Body of pancreas (tissue), 4 donors: Measurements from ENCODE around the gene TBL1XR1. TPM values are rescaled to one million over a fixed set of nuclear protein-coding genes. Genes with fewer than 3 reads are reported as not detected.

Source experiments
- ATAC-seq: fragments of 150-250 bp; one replicate; pipeline ENCODE4 v1.9.1; 2016
- DNase-seq, 4 donors: peaks; one replicate each; pipeline ENCODE4 v3.0.0-alpha.2; 2019
- H3K27ac ChIP-seq, 4 donors: fragments of 200-600 bp; sonication (generic); 1 replicate in 3 of 4; 2 replicates in 1 of 4; pipeline versions ENCODE4 v1.5.1 to v1.6.1; 2016 to 2019; ENCODE audit warnings: mild to moderate bottlenecking in 1 of 4, mixed read lengths in 1 of 4, moderate library complexity in 1 of 4
- H3K27me3 ChIP-seq, 2 donors: fragments of 200-600 bp; sonication (generic); one replicate each; pipeline ENCODE4 v1.6.0; 2016; ENCODE audit warnings: mild to moderate bottlenecking in 1 of 2
- H3K36me3 ChIP-seq, 2 donors: fragments of 200-600 bp; sonication (generic); replicated peaks in 1 of 2; 2 replicates each; pipeline ENCODE4 v1.5.1; 2016; ENCODE audit warnings: low read depth in 2 of 2; ENCODE audit not compliant: insufficient read depth in 1 of 2
- H3K4me1 ChIP-seq: fragments of 200-600 bp; sonication (generic); one replicate; pipeline ENCODE4 v1.6.0; 2016
- H3K4me3 ChIP-seq, 2 donors: fragments of 200-600 bp; sonication (generic); 1 replicate in 1 of 2; 2 replicates in 1 of 2; pipeline ENCODE4 v1.5.1; 2016 to 2019
- H3K9me3 ChIP-seq, 3 donors: fragments of 200-600 bp; sonication (generic); 1 replicate in 2 of 3; 2 replicates in 1 of 3; pipeline ENCODE4 v1.5.1; 2016
- POLR2A ChIP-seq, 3 donors: fragments of 450-650 bp; IDR thresholded peaks; one replicate each; pipeline ENCODE4 v1.6.1; 2016; ENCODE audit warnings: antibody characterized with exemption in 3 of 3, mild to moderate bottlenecking in 2 of 3
- WGBS, 2 donors: methylation state at CpG; one replicate each; pipeline ENCODE4 v1.1.5; 2017; 5-methylcytosine and 5-hydroxymethylcytosine counted together
- intact Hi-C: fragments of 100-400 bp; cut with DNase I; formaldehyde crosslinking; loops from one replicate; pipeline ENCODE4 v1.15.1; 2023
- total RNA-seq, 2 donors: library from RNA; depleted of rRNA; stranded (reverse); fragments of >200 nt; gene quantifications; one replicate each; pipeline ENCODE4 v1.1.0, GENCODE V29; 2016
- TF ChIP-seq, protein P1 (sequence below), 7 experiments: fragments of 450-650 bp in 4 of 7; fragments of 200-600 bp in 3 of 7; sonication (generic) in 3 of 7; IDR thresholded peaks; one replicate each; pipeline ENCODE4 v1.5.1; 2016 to 2019; ENCODE audit warnings: antibody characterized with exemption in 7 of 7

TBL1XR1 gene
- total RNA-seq, 2 donors from 2014 or later = 34.3 to 57.9 TPM

- ATAC-seq (no peak), DNase-seq (no peak)
- Histone ChIP-seq H3K4me3 (no peak overlapping the region), H3K4me1 (no peaks in the 10 kb centered on the region), H3K36me3 (no peaks in the 10 kb centered on the region), H3K27me3 (no peaks in the 10 kb centered on the region), H3K9me3 (no peaks in the 10 kb centered on the region), H3K27ac (no peak overlapping the region)
- WGBS, 2 donors = 38 to 56% methylated on average over 1 of the region's 1 CpG
- intact Hi-C loops = no loop called here
- TF ChIP-seq, protein P1, sequence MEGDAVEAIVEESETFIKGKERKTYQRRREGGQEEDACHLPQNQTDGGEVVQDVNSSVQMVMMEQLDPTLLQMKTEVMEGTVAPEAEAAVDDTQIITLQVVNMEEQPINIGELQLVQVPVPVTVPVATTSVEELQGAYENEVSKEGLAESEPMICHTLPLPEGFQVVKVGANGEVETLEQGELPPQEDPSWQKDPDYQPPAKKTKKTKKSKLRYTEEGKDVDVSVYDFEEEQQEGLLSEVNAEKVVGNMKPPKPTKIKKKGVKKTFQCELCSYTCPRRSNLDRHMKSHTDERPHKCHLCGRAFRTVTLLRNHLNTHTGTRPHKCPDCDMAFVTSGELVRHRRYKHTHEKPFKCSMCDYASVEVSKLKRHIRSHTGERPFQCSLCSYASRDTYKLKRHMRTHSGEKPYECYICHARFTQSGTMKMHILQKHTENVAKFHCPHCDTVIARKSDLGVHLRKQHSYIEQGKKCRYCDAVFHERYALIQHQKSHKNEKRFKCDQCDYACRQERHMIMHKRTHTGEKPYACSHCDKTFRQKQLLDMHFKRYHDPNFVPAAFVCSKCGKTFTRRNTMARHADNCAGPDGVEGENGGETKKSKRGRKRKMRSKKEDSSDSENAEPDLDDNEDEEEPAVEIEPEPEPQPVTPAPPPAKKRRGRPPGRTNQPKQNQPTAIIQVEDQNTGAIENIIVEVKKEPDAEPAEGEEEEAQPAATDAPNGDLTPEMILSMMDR (IDR thresholded peaks at IDR 0.05) = no peak
- no peak for TF ChIP-seq POLR2A (IDR thresholded peaks at IDR 0.05)
Observed at GRCh38 chr3:177096615-177097014, 100.7 kb downstream of the TBL1XR1 start.

- ATAC-seq (no peak), DNase-seq (no peak)
- Histone ChIP-seq H3K9me3 (no peaks in the 10 kb centered on the region), H3K4me1 (no peaks in the 10 kb centered on the region), H3K27ac (no peak overlapping the region), H3K36me3 (no peaks in the 10 kb centered on the region), H3K27me3 (no peaks in the 10 kb centered on the region), H3K4me3 (no peak overlapping the region)
- intact Hi-C loops = no loop called here
- TF ChIP-seq POLR2A (IDR thresholded peaks at IDR 0.05) = no peak
- TF ChIP-seq, protein P1 (IDR thresholded peaks at IDR 0.05) = no peak
Observed at GRCh38 chr3:177093966-177094365, 103.3 kb downstream of the TBL1XR1 start.

DNA sequence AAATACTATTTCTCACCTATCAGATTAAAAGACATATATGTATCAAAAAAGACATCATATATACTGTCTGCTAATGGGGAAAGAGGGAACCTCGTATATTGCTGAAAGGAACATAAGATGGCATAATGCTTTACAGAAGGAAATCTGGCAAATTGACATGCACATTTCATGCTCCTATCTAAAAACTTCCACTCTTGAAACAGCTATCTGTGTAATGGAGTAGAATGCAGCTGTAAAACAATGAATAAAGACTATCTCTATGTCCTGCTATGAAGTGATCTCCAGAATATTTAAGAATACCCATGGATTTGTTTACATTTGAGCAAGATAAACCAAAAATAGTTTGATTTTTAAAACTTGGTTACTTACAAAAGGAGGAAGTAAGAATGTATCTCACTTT, 107.4 kb downstream of the TBL1XR1 start:
- Histone ChIP-seq H3K27ac (no peak overlapping the region), H3K4me1 (no peaks in the 10 kb centered on the region), H3K27me3 (no peaks in the 10 kb centered on the region), H3K36me3 (no peaks in the 10 kb centered on the region), H3K4me3 (no peak overlapping the region), H3K9me3 (no peaks in the 10 kb centered on the region)
- DNase-seq (no peak), ATAC-seq (no peak)
- intact Hi-C loops = no loop called here
- 32 to 71% methylated on average over 1 of the region's 1 CpG for whole genome bisulfite sequencing, 2 donors
- TF ChIP-seq, protein P1 (IDR thresholded peaks at IDR 0.05) = no peak
- TF ChIP-seq POLR2A (IDR thresholded peaks at IDR 0.05) = no peak

DNA sequence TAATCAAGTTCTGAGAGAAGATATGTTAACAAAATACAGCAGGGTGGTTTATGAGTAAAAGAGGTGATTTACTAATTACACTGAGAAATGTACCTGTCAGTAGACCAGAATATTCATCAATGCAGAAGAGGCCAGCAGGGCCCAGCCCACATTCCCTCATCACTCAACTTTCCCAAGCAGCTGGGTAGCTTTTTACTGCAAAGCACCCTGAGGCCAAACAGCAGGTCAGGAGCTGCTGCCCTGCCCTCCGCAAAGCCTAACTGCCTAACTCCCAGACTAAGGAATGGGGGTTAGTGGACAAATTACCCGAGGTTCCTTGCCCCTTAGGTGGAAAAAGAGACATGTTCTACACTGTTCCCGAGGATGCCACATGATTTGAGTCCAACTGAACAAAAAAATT, 108.2 kb downstream of the TBL1XR1 start:
- no peaks in the 10 kb centered on the region for H3K36me3 ChIP-seq
- 83 to 93% methylated on average over 3 of the region's 3 CpGs for WGBS, 2 donors
- no peak overlapping the region for H3K4me3 ChIP-seq
- H3K9me3 ChIP-seq = no peaks in the 10 kb centered on the region
- no peak for TF ChIP-seq POLR2A (IDR thresholded peaks at IDR 0.05)
- TF ChIP-seq, protein P1 (IDR thresholded peaks at IDR 0.05) = no peak
- H3K4me1 ChIP-seq = no peaks in the 10 kb centered on the region
- H3K27ac ChIP-seq = no peak overlapping the region
- no peaks in the 10 kb centered on the region for H3K27me3 ChIP-seq
- DNase-seq (no peak), ATAC-seq (no peak)
- intact Hi-C loops = no loop called here

- intact Hi-C loops = no loop called here
- 91 to 95% methylated on average over 2 of the region's 2 CpGs for WGBS, 2 donors
- ATAC-seq = no peak
Observed at GRCh38 chr3:177085794-177086193, 111.5 kb downstream of the TBL1XR1 start.

More at GRCh38 chr3:177085794-177086193, 111.5 kb downstream of the TBL1XR1 start:
- Histone ChIP-seq H3K4me1 (no peaks in the 10 kb centered on the region), H3K9me3 (no peaks in the 10 kb centered on the region), H3K36me3 (no peaks in the 10 kb centered on the region), H3K27ac (no peak overlapping the region), H3K27me3 (no peaks in the 10 kb centered on the region), H3K4me3 (no peak overlapping the region)
- no peak for DNase-seq
- no peak for TF ChIP-seq POLR2A (IDR thresholded peaks at IDR 0.05)
- TF ChIP-seq, protein P1 (IDR thresholded peaks at IDR 0.05) = no peak
